Chondrocyte (in vitro differentiated cells): Measurements from ENCODE around the gene BDKRB2. TPM values are rescaled to one million over a fixed set of nuclear protein-coding genes. Genes with fewer than 3 reads are reported as not detected.

Source experiments
- DNase-seq: peaks from one replicate; pipeline ENCODE4 v3.0.0; 2021; ENCODE audit warnings: mixed read lengths, low spot score
- H3K27ac Mint-ChIP-seq: one replicate; pipeline ENCODE4 v1.8.0; 2021; ENCODE audit warnings: mild to moderate bottlenecking, moderate library complexity, mixed read lengths; ENCODE audit not compliant: unreplicated experiment
- H3K27me3 Mint-ChIP-seq: 2 replicates; pipeline ENCODE4 v1.8.0; 2021; ENCODE audit warnings: low read depth, mixed read lengths
- H3K36me3 Mint-ChIP-seq: 2 replicates; pipeline ENCODE4 v1.8.0; 2021; ENCODE audit warnings: low read depth, mixed read lengths
- H3K4me1 Mint-ChIP-seq: 2 replicates; pipeline ENCODE4 v1.8.0; 2021; ENCODE audit warnings: low read depth, mild to moderate bottlenecking, mixed read lengths
- H3K4me3 Mint-ChIP-seq: one replicate; pipeline ENCODE4 v1.8.0; 2021; ENCODE audit warnings: mild to moderate bottlenecking, moderate library complexity, mixed read lengths; ENCODE audit not compliant: unreplicated experiment
- H3K9me3 Mint-ChIP-seq: 2 replicates; pipeline ENCODE4 v1.8.0; 2021; ENCODE audit warnings: low read depth, mixed read lengths
- CTCF ChIP-seq: fragments of 200-600 bp; sonication (generic); IDR thresholded peaks from 2 replicates; pipeline ENCODE4 v1.5.0; 2021; ENCODE audit warnings: antibody characterized with exemption, mild to moderate bottlenecking, moderate library complexity
- total RNA-seq: library from RNA; stranded (reverse); gene quantifications from 3 replicates; pipeline ENCODE4 v1.2.1, GENCODE V29; 2021

The BDKRB2 gene
- total RNA-seq, 1 donor from 2014 or later = 0.27 TPM

- Mint-ChIP-seq H3K27me3 (peaks cover 2% of the 10 kb centered on the region), H3K27ac (no peak overlapping the region), H3K9me3 (peaks cover 5% of the 10 kb centered on the region), H3K4me3 (no peak overlapping the region), H3K36me3 (peaks cover 1% of the 10 kb centered on the region), H3K4me1 (peaks cover 6% of the 10 kb centered on the region)
- no peak for TF ChIP-seq CTCF
- no peak for DNase-seq
Observed at GRCh38 chr14:96227428-96227827, 22.8 kb downstream of the BDKRB2 start.

- H3K4me3 Mint-ChIP-seq = no peak overlapping the region
- H3K27me3 Mint-ChIP-seq = no peaks in the 10 kb centered on the region
- DNase-seq = no peak
- TF ChIP-seq CTCF = no peak
- H3K36me3 Mint-ChIP-seq = peaks cover 1% of the 10 kb centered on the region
- no peak overlapping the region for H3K27ac Mint-ChIP-seq
- H3K9me3 Mint-ChIP-seq = peaks cover 5% of the 10 kb centered on the region
- peaks cover 6% of the 10 kb centered on the region for H3K4me1 Mint-ChIP-seq
Observed at GRCh38 chr14:96229315-96229714, 24.7 kb downstream of the BDKRB2 start.

- peaks cover 5% of the 10 kb centered on the region for H3K9me3 Mint-ChIP-seq
- no peak overlapping the region for H3K4me3 Mint-ChIP-seq
- peaks cover under 1% of the 10 kb centered on the region for H3K4me1 Mint-ChIP-seq
- no peak for DNase-seq
- no peak overlapping the region for H3K27ac Mint-ChIP-seq
- peaks cover 1% of the 10 kb centered on the region for H3K36me3 Mint-ChIP-seq
- peaks cover 3% of the 10 kb centered on the region for H3K27me3 Mint-ChIP-seq
- no peak for TF ChIP-seq CTCF
Observed at GRCh38 chr14:96231056-96231455, 26.4 kb downstream of the BDKRB2 start.

- H3K9me3 Mint-ChIP-seq = peaks cover 5% of the 10 kb centered on the region
- no peak overlapping the region for H3K4me3 Mint-ChIP-seq
- no peak overlapping the region for H3K27ac Mint-ChIP-seq
- peaks cover 1% of the 10 kb centered on the region for H3K36me3 Mint-ChIP-seq
- peaks cover 3% of the 10 kb centered on the region for H3K27me3 Mint-ChIP-seq
- H3K4me1 Mint-ChIP-seq = no peaks in the 10 kb centered on the region
- no peak for DNase-seq
- no peak for TF ChIP-seq CTCF
Observed at GRCh38 chr14:96231526-96232130, 27.0 kb downstream of the BDKRB2 start.

- no peak for DNase-seq
- Mint-ChIP-seq H3K36me3 (peaks cover 1% of the 10 kb centered on the region), H3K4me3 (no peak overlapping the region), H3K27me3 (peaks cover 3% of the 10 kb centered on the region), H3K9me3 (peaks cover 5% of the 10 kb centered on the region), H3K27ac (no peak overlapping the region), H3K4me1 (no peaks in the 10 kb centered on the region)
- no peak for TF ChIP-seq CTCF
Observed at GRCh38 chr14:96232506-96232905, 27.9 kb downstream of the BDKRB2 start.
